GM21367 (cell line): ENCODE measurements around the gene IGFBP2.

Experiments used
- ATAC-seq: cut with Tn5 transposase; IDR thresholded peaks from one replicate; pipeline ENCODE4 v1.9.1; 2021; ENCODE audit not compliant: unreplicated experiment

Gene IGFBP2

GRCh38 chr2:216700088-216700567 lies 66.9 kb downstream of the IGFBP2 start:
- ATAC-seq = no peak

- no peak for ATAC-seq
These were observed 67.6 kb downstream of the IGFBP2 start for GRCh38 chr2:216700781-216701180.

GRCh38 chr2:216701544-216701943 lies 68.3 kb downstream of the IGFBP2 start:
- no peak for ATAC-seq

- ATAC-seq = no peak
These were observed 69.5 kb downstream of the IGFBP2 start for GRCh38 chr2:216702756-216703155.

- no peak for ATAC-seq
These were observed 77.5 kb downstream of the IGFBP2 start for GRCh38 chr2:216710551-216711301.

GRCh38 chr2:216711348-216711747 lies 78.1 kb downstream of the IGFBP2 start:
- no peak for ATAC-seq

- ATAC-seq = no peak
These were observed 80.6 kb downstream of the IGFBP2 start for GRCh38 chr2:216713691-216714336.
